Aorta (tissue), 5 donors: ENCODE data around the gene OR2T35. TPM values are rescaled to one million over a fixed set of nuclear protein-coding genes. Genes with fewer than 3 reads are reported as not detected.

Source experiments
- ATAC-seq: fragments of 200-7000 bp; cut with Tn5 transposase; one replicate; pipeline ENCODE4 v1.9.1; 2022; ENCODE audit warnings: moderate library complexity; ENCODE audit not compliant: low FRiP score
- DNase-seq, 2 donors: peaks; one replicate each; pipeline ENCODE4 v3.0.0-alpha.2; 2020
- H3K27ac ChIP-seq, 2 donors: one replicate each; pipeline ENCODE4 v1.5.1; 2013; ENCODE audit warnings: low read length in 2 of 2, mild to moderate bottlenecking in 2 of 2, moderate library complexity in 2 of 2, control low read depth in 1 of 2, inconsistent platforms in 1 of 2, low read depth in 1 of 2
- H3K27me3 ChIP-seq, 2 donors: one replicate each; pipeline ENCODE4 v1.6.1; 2013; ENCODE audit warnings: control low read depth in 1 of 2, low read length in 1 of 2, mild to moderate bottlenecking in 1 of 2, moderate library complexity in 1 of 2; ENCODE audit not compliant: insufficient read depth in 2 of 2, control insufficient read depth in 1 of 2
- H3K36me3 ChIP-seq, 2 donors: one replicate each; pipeline ENCODE4 v1.6.1; 2013; ENCODE audit warnings: control low read depth in 1 of 2, low read length in 1 of 2, mild to moderate bottlenecking in 1 of 2; ENCODE audit not compliant: insufficient read depth in 2 of 2, control insufficient read depth in 1 of 2
- H3K4me1 ChIP-seq, 2 donors: one replicate each; pipeline ENCODE4 v1.6.1; 2013; ENCODE audit warnings: low read length in 2 of 2, control low read depth in 1 of 2, mild to moderate bottlenecking in 1 of 2, moderate library complexity in 1 of 2; ENCODE audit not compliant: insufficient read depth in 2 of 2, control insufficient read depth in 1 of 2
- H3K4me3 ChIP-seq, 2 donors: one replicate each; pipeline ENCODE4 v1.5.1; 2013; ENCODE audit warnings: low read length in 2 of 2, control low read depth in 1 of 2, mild to moderate bottlenecking in 1 of 2
- H3K9me3 ChIP-seq: one replicate; pipeline ENCODE4 v1.6.1; 2013; ENCODE audit warnings: mild to moderate bottlenecking, low read length; ENCODE audit not compliant: control insufficient read depth
- WGBS, 2 donors: extraction: QIAGEN DNeasy Blood & Tissue Kit; methylation state at CpG; one replicate each; pipeline ENCODE4 v1.1.7; 2013; 5-methylcytosine and 5-hydroxymethylcytosine counted together
- intact Hi-C, 2 donors: fragments of 100-400 bp; cut with DNase I; formaldehyde crosslinking; loops; one replicate each; pipeline versions ENCODE4 v1.14.2 to v1.15.0; 2022
- polyA plus RNA-seq, 2 donors: library from polyadenylated mRNA; stranded (reverse); fragments of 200-250 nt; gene quantifications; one replicate each; pipeline ENCODE4 v1.2.3, GENCODE V29; 2013
- total RNA-seq, 2 donors: library from RNA; stranded (reverse); fragmentation: NEBNext Ultra II Directional; extraction: Animal tissue kit (Norgen Biotek cat#: 25700); gene quantifications; one replicate each; pipeline ENCODE4 v1.2.1, GENCODE V29; 2021
- donor health status: healthy with polysubstance abuse.
- donor health status: Bipolar disorder and iron deficiency.
- donor health status: DM: no; HTN: no; CAD: no.
- donor health status: DM: no; HTN: no; CAD: no.
- donor health status: DM: yes; HTN: yes; CAD: no.

Gene OR2T35
- total and polyA plus RNA-seq, 4 donors, result not detected

- Histone ChIP-seq H3K36me3 (no peaks in the 10 kb centered on the region), H3K27me3 (peaks cover 0 to 3% of the 10 kb centered on the region in 2 donors), H3K9me3 (no peaks in the 10 kb centered on the region), H3K4me3 (no peak overlapping the region), H3K4me1 (no peaks in the 10 kb centered on the region), H3K27ac (no peak overlapping the region)
- DNase-seq, result no peak
- 64 to 66% methylated on average over 7 of the region's 7 CpGs for WGBS, 2 donors
- intact Hi-C loops, result no loop called here
- no peak for ATAC-seq
These were observed 27.0 kb downstream of the OR2T35 start for GRCh38 chr1:248618119-248618518.

- no peaks in the 10 kb centered on the region for H3K36me3 ChIP-seq
- H3K4me1 ChIP-seq, result no peaks in the 10 kb centered on the region
- H3K27me3 ChIP-seq, result peaks cover 0 to 3% of the 10 kb centered on the region in 2 donors
- no peak overlapping the region for H3K4me3 ChIP-seq
- 56 to 72% methylated on average over 1 of the region's 1 CpG for WGBS, 2 donors
- intact Hi-C loops, result no loop called here
- no peaks in the 10 kb centered on the region for H3K9me3 ChIP-seq
- no peak overlapping the region for H3K27ac ChIP-seq
- ATAC-seq (no peak), DNase-seq (no peak)
These were observed 31.3 kb downstream of the OR2T35 start for GRCh38 chr1:248613742-248614141.

- no peak overlapping the region for H3K27ac ChIP-seq
- H3K4me1 ChIP-seq, result no peaks in the 10 kb centered on the region
- no peak overlapping the region for H3K4me3 ChIP-seq
- H3K36me3 ChIP-seq, result no peaks in the 10 kb centered on the region
- intact Hi-C loops, result no loop called here
- no peak for DNase-seq
- ATAC-seq, result no peak
- H3K27me3 ChIP-seq, result peaks cover 0 to 3% of the 10 kb centered on the region in 2 donors
- 63 to 81% methylated on average over 4 of the region's 4 CpGs for WGBS, 2 donors
- no peaks in the 10 kb centered on the region for H3K9me3 ChIP-seq
These were observed 33.1 kb downstream of the OR2T35 start for GRCh38 chr1:248611883-248612414.

- Histone ChIP-seq H3K4me1 (no peaks in the 10 kb centered on the region), H3K36me3 (no peaks in the 10 kb centered on the region), H3K27ac (no peak overlapping the region), H3K9me3 (no peaks in the 10 kb centered on the region), H3K4me3 (no peak overlapping the region), H3K27me3 (peaks cover 0 to 3% of the 10 kb centered on the region in 2 donors)
- no peak for DNase-seq
- intact Hi-C loops, result no loop called here
- 41 to 48% methylated on average over 3 of the region's 3 CpGs for WGBS, 2 donors
- no peak for ATAC-seq
These were observed 34.8 kb downstream of the OR2T35 start for GRCh38 chr1:248610301-248610700.

- Histone ChIP-seq H3K36me3 (no peaks in the 10 kb centered on the region), H3K4me3 (no peak overlapping the region), H3K27me3 (no peaks in the 10 kb centered on the region), H3K4me1 (no peaks in the 10 kb centered on the region), H3K27ac (no peak overlapping the region), H3K9me3 (no peaks in the 10 kb centered on the region)
- intact Hi-C loops, result no loop called here
- 71 to 73% methylated on average over 8 of the region's 8 CpGs for WGBS, 2 donors
- DNase-seq (no peak), ATAC-seq (no peak)
These were observed 45.7 kb downstream of the OR2T35 start for GRCh38 chr1:248599396-248599795.

- no peak for DNase-seq
- H3K4me1 ChIP-seq, result no peaks in the 10 kb centered on the region
- H3K9me3 ChIP-seq, result no peaks in the 10 kb centered on the region
- no peak within 1 kb of the TSS for H3K27ac ChIP-seq
- no peak for ATAC-seq
- no peaks in the 10 kb centered on the region for H3K36me3 ChIP-seq
- 33 to 71% methylated on average over 6 of the region's 6 CpGs for WGBS, 2 donors
- no peak within 1 kb of the TSS for H3K4me3 ChIP-seq
- no peaks in the 10 kb centered on the region for H3K27me3 ChIP-seq
- intact Hi-C loops, result no loop called here
These were observed 47.5 kb downstream of the OR2T35 start, which contains the start of gene OR2T10 for GRCh38 chr1:248597589-248597988. Gene OR2T10 (minus strand): TSS chr1:248597700. CDS start chr1:248593768, 3,932 bp downstream.

- intact Hi-C loops, result no loop called here
- DNase-seq, result no peak
- whole genome bisulfite sequencing, 2 donors, result 79 to 85% methylated on average over 2 of the region's 2 CpGs
These were observed 48.5 kb downstream of the OR2T35 start for GRCh38 chr1:248596615-248597014.

GRCh38 chr1:248593226-248593625 lies 51.9 kb downstream of the OR2T35 start:
- no peak for DNase-seq
- ATAC-seq, result no peak
- 79 to 86% methylated on average over 5 of the region's 5 CpGs for WGBS, 2 donors
- H3K9me3 ChIP-seq, result no peaks in the 10 kb centered on the region
- no peaks in the 10 kb centered on the region for H3K4me1 ChIP-seq
- no peaks in the 10 kb centered on the region for H3K27me3 ChIP-seq
- H3K4me3 ChIP-seq, result no peak overlapping the region
- no peak overlapping the region for H3K27ac ChIP-seq
- no peaks in the 10 kb centered on the region for H3K36me3 ChIP-seq
- intact Hi-C loops, result no loop called here

More at GRCh38 chr1:248596615-248597014, 48.5 kb downstream of the OR2T35 start:
- Histone ChIP-seq H3K4me1 (no peaks in the 10 kb centered on the region), H3K27ac (no peak overlapping the region), H3K27me3 (no peaks in the 10 kb centered on the region), H3K36me3 (no peaks in the 10 kb centered on the region), H3K9me3 (no peaks in the 10 kb centered on the region), H3K4me3 (no peak overlapping the region)
- no peak for ATAC-seq

GRCh38 chr1:248592655-248593054 lies 52.4 kb downstream of the OR2T35 start:
- DNase-seq (no peak), ATAC-seq (no peak)
- no peak overlapping the region for H3K27ac ChIP-seq
- 60 to 66% methylated on average over 1 of the region's 1 CpG for whole genome bisulfite sequencing, 2 donors
- no peaks in the 10 kb centered on the region for H3K36me3 ChIP-seq
- intact Hi-C loops, result no loop called here
- H3K9me3 ChIP-seq, result no peaks in the 10 kb centered on the region
- H3K4me3 ChIP-seq, result no peak overlapping the region
- no peaks in the 10 kb centered on the region for H3K4me1 ChIP-seq
- H3K27me3 ChIP-seq, result no peaks in the 10 kb centered on the region
